HL-60 (cell line): Measurements from ENCODE around the gene DNAJC18.

Source experiments
- DNase-seq, 2 experiments: peaks; one replicate each; pipeline ENCODE4 v3.0.0-alpha.2; 2010 to 2020; ENCODE audit warnings: low read depth in 1 of 2, low spot score in 1 of 2
- H3K27ac ChIP-seq: fragments of 250-450 bp; sonication (Bioruptor Pico); replicated peaks from 2 replicates; pipeline ENCODE4 v1.5.1; 2020; ENCODE audit warnings: mild to moderate bottlenecking, moderate library complexity
- H3K27me3 ChIP-seq: fragments of 250-450 bp; sonication (Bioruptor Pico); 2 replicates; pipeline ENCODE4 v1.5.1; 2021; ENCODE audit warnings: mild to moderate bottlenecking, moderate library complexity; ENCODE audit not compliant: insufficient read depth, poor library complexity, severe bottlenecking
- H3K4me3 ChIP-seq: replicated peaks from 2 replicates; pipeline ENCODE4 v1.5.1; 2011; ENCODE audit warnings: mild to moderate bottlenecking, control low read depth, low read length; ENCODE audit not compliant: insufficient read depth
- CTCF ChIP-seq: IDR thresholded peaks from one replicate; pipeline ENCODE4 v1.5.1; 2011; ENCODE audit warnings: low read length, control low read depth, inconsistent platforms; ENCODE audit not compliant: insufficient read depth
- GABPA ChIP-seq: IDR thresholded peaks from 2 replicates; pipeline ENCODE4 v1.6.1; 2012; ENCODE audit warnings: low read depth
- POLR2AphosphoS5 ChIP-seq: IDR thresholded peaks from 2 replicates; pipeline ENCODE4 v1.6.1; 2012; ENCODE audit warnings: low read depth
- REST ChIP-seq: IDR thresholded peaks from 2 replicates; pipeline ENCODE4 v1.6.1; 2012; ENCODE audit warnings: low read depth; ENCODE audit not compliant: insufficient replicate concordance
- SPI1 ChIP-seq: IDR thresholded peaks from 2 replicates; pipeline ENCODE4 v1.6.1; 2012; ENCODE audit warnings: low read depth, mild to moderate bottlenecking, borderline replicate concordance

Gene DNAJC18

GRCh38 chr5:139473105-139473504 lies 33.8 kb upstream of the DNAJC18 start:
- peak overlapping the region; percentile 79; the same call in 1 of the 2 replicates for H3K27ac ChIP-seq
- H3K27me3 ChIP-seq: no peaks in the 10 kb centered on the region
- no peak for TF ChIP-seq REST
- no peak for TF ChIP-seq GABPA
- TF ChIP-seq CTCF: no peak
- no peak for TF ChIP-seq SPI1
- TF ChIP-seq POLR2AphosphoS5: no peak
- no peak overlapping the region for H3K4me3 ChIP-seq
- no peak for DNase-seq

- Histone ChIP-seq H3K4me3 (no peak overlapping the region), H3K27ac (no peak overlapping the region), H3K27me3 (no peaks in the 10 kb centered on the region)
- no peak for TF ChIP-seq CTCF
- TF ChIP-seq POLR2AphosphoS5: no peak
- TF ChIP-seq REST: no peak
- no peak for TF ChIP-seq SPI1
- TF ChIP-seq GABPA: no peak
- DNase-seq: no peak
Measured at GRCh38 chr5:139472386-139473030, 33.2 kb upstream of the DNAJC18 start.

- peak in 1 of 2 experiments; percentile 67 for DNase-seq
- no peaks in the 10 kb centered on the region for H3K27me3 ChIP-seq
- TF ChIP-seq GABPA (peak; percentile 19; the same call in 1 of the 2 replicates), CTCF (no peak)
- H3K4me3 ChIP-seq: no peak within 1 kb of the TSS
- peak within 1 kb of the TSS; percentile 81 for H3K27ac ChIP-seq
Measured at GRCh38 chr5:139470821-139471300, 31.5 kb upstream of the DNAJC18 start, which contains the start of gene SMIM33. SMIM33 (plus strand) TSS chr5:139471004; CDS start chr5:139471122, 118 bp downstream.
